ENCODE measurements around the gene GNG13. TPM values are rescaled to one million over a fixed set of nuclear protein-coding genes. Genes with fewer than 3 reads are reported as not detected.

The GNG13 gene
- total and polyA plus RNA-seq, 2 donors (not counting 3 experiments of a cell fraction or from before 2014, with no cell fraction given): not detected

GRCh38 chr16:785563-786535 is 14.7 kb downstream of the GNG13 start:
- intact Hi-C loops (cut with micrococcal nuclease) (loop anchor here (1.0 to 5.0 kb wide), 2 partner anchors 44 to 75 kb away; partner anchors contain the start of gene CIAO3), dilution Hi-C loops (cut with MboI; ENCODE audit: extremely low pct_ligation_motif_present, low sequenced_read_pairs) (no loop called here)
- H3K36me3 ChIP-seq (ENCODE audit: control insufficient read depth in 2 of 2, extremely low read depth in 1 of 2, insufficient read depth in 2 of 2, low read length in 2 of 2): peaks cover 2 to 6% of the 10 kb centered on the region in 2 experiments
- H3K79me2 ChIP-seq (ENCODE audit: control insufficient read depth, insufficient read depth, low read length): peaks cover 26% of the 10 kb centered on the region
- H3K9me3 ChIP-seq (replicated peaks; ENCODE audit: control insufficient read depth, insufficient read depth, low read length): no peaks in the 10 kb centered on the region
- ChIA-PET CTCF (interaction anchor here (0.8 to 5.8 kb wide), 12 partner anchors 9 to 272 kb away, joined by 3 to 67 read pairs (median 6); partner anchors contain the start of genes ANTKMT and METRN), POLR2A (no interaction called here)
- DNase-seq (ENCODE audit: low read depth, low spot score) (peak; percentile 26), FAIRE-seq (no peak)
- no peak overlapping the region for H3K9ac ChIP-seq (replicated peaks; ENCODE audit: extremely low read depth, insufficient read depth, low read length)
- TF ChIP-seq MAX (IDR thresholded peaks at IDR 0.05; ENCODE audit: insufficient read depth, insufficient read length): no peak
- TF ChIP-seq MYC (IDR thresholded peaks at IDR 0.05; ENCODE audit: low read depth, low read length): no peak
- no peak for TF ChIP-seq JUN (IDR thresholded peaks at IDR 0.05; ENCODE audit: borderline replicate concordance, insufficient read depth, insufficient read length, low read depth)
- peak; percentile 74 to 86 for TF ChIP-seq CTCF (IDR thresholded peaks at IDR 0.05; ENCODE audit: extremely low read depth in 1 of 2, insufficient read depth in 1 of 2, low read depth in 1 of 2, low read length in 2 of 2)
- BruUV-seq (replicated peaks): no TSS peak
- H2AFZ ChIP-seq (ENCODE audit: low read depth, low read length): no peak overlapping the region
- H3K27me3 ChIP-seq (ENCODE audit: control insufficient read depth in 2 of 2, insufficient read depth in 2 of 2, low read length in 2 of 2): no peaks in the 10 kb centered on the region
- H3K4me3 ChIP-seq (replicated peaks in 1 of 3; ENCODE audit: insufficient read depth in 1 of 3, low read depth in 1 of 3, low read length in 3 of 3): no peak overlapping the region
- H3K27ac ChIP-seq (ENCODE audit: insufficient read depth, low read depth, low read length): no peak overlapping the region
- no peak overlapping the region for H3K4me2 ChIP-seq (ENCODE audit: insufficient read depth, low read length)
- peaks cover 13% of the 10 kb centered on the region for H3K4me1 ChIP-seq (ENCODE audit: control insufficient read depth, extremely low read depth, insufficient read depth, low read length)
- H4K20me1 ChIP-seq (replicated peaks; ENCODE audit: control insufficient read depth, extremely low read depth, insufficient read depth, low read length): no peaks in the 10 kb centered on the region
- no peaks in the 10 kb centered on the region for H3K9me1 ChIP-seq (replicated peaks; ENCODE audit: control insufficient read depth, extremely low read depth, insufficient read depth, low read length)
